ENCODE measurements around the gene BMP8B. TPM values are rescaled to one million over a fixed set of nuclear protein-coding genes. Genes with fewer than 3 reads are reported as not detected.
A peak's percentile ranks its signal among the peaks of the same experiment; 100 is the strongest.
"Not testable (repeated sequence)": the region's sequence is repeated elsewhere in the genome, so short reads cannot be mapped to it uniquely, and the experiment has no call there.

The BMP8B gene
- total RNA-seq, 1 donor from 2014 or later: 1.3 TPM

GRCh38 chr1:39781349-39781715, 7.3 kb downstream of the BMP8B start:
- no peak overlapping the region for H3K4me3 ChIP-seq (ENCODE audit: low read depth, low read length)
- no peak for FAIRE-seq
- DNase-seq (ENCODE audit: low read depth): no peak
- no peak for TF ChIP-seq CTCF (IDR thresholded peaks at IDR 0.05; ENCODE audit: insufficient read depth, low read length, severe bottlenecking)
- peaks cover 5% of the 10 kb centered on the region for H3K27me3 ChIP-seq (ENCODE audit: control insufficient read depth, insufficient read depth, low read length)
- H3K36me3 ChIP-seq (ENCODE audit: control insufficient read depth, insufficient read depth, low read length): no peaks in the 10 kb centered on the region

- DNase-seq (ENCODE audit: low read depth) (no peak), FAIRE-seq (no peak)
- Histone ChIP-seq H3K27me3 (ENCODE audit: control insufficient read depth, insufficient read depth, low read length) (peaks cover 5% of the 10 kb centered on the region), H3K36me3 (ENCODE audit: control insufficient read depth, insufficient read depth, low read length) (no peaks in the 10 kb centered on the region), H3K4me3 (ENCODE audit: low read depth, low read length) (no peak overlapping the region)
- no peak for TF ChIP-seq CTCF (IDR thresholded peaks at IDR 0.05; ENCODE audit: insufficient read depth, low read length, severe bottlenecking)
These were observed 8.8 kb downstream of the BMP8B start for GRCh38 chr1:39779821-39780220.

- no peak overlapping the region for H3K4me3 ChIP-seq (ENCODE audit: low read depth, low read length)
- no peak for TF ChIP-seq CTCF (IDR thresholded peaks at IDR 0.05; ENCODE audit: insufficient read depth, low read length, severe bottlenecking)
- DNase-seq (ENCODE audit: low read depth): no peak
- peaks cover 5% of the 10 kb centered on the region for H3K27me3 ChIP-seq (ENCODE audit: control insufficient read depth, insufficient read depth, low read length)
- FAIRE-seq: no peak
- no peaks in the 10 kb centered on the region for H3K36me3 ChIP-seq (ENCODE audit: control insufficient read depth, insufficient read depth, low read length)
These were observed 9.5 kb downstream of the BMP8B start for GRCh38 chr1:39779137-39779536.

GRCh38 chr1:39778463-39779099, 10.1 kb downstream of the BMP8B start:
- peak; percentile 50 for FAIRE-seq
- H3K4me3 ChIP-seq (ENCODE audit: low read depth, low read length); H3K27me3 ChIP-seq (ENCODE audit: control insufficient read depth, insufficient read depth, low read length); H3K36me3 ChIP-seq (ENCODE audit: control insufficient read depth, insufficient read depth, low read length); DNase-seq (ENCODE audit: low read depth): not testable (repeated sequence)

GRCh38 chr1:39777896-39778295, 10.8 kb downstream of the BMP8B start:
- FAIRE-seq: peak; percentile 28
- not testable (repeated sequence) for DNase-seq (ENCODE audit: low read depth)

GRCh38 chr1:39777306-39777705, 11.4 kb downstream of the BMP8B start:
- Histone ChIP-seq H3K4me3 (ENCODE audit: low read depth, low read length) (no peak overlapping the region), H3K36me3 (ENCODE audit: control insufficient read depth, insufficient read depth, low read length) (no peaks in the 10 kb centered on the region), H3K27me3 (ENCODE audit: control insufficient read depth, insufficient read depth, low read length) (peaks cover 5% of the 10 kb centered on the region)
- DNase-seq (ENCODE audit: low read depth) (peak; percentile 10), FAIRE-seq (peak; percentile 13)
- no peak for TF ChIP-seq CTCF (IDR thresholded peaks at IDR 0.05; ENCODE audit: insufficient read depth, low read length, severe bottlenecking)

More at GRCh38 chr1:39777896-39778295, 10.8 kb downstream of the BMP8B start:
- H3K4me3 ChIP-seq (ENCODE audit: low read depth, low read length); H3K36me3 ChIP-seq (ENCODE audit: control insufficient read depth, insufficient read depth, low read length); H3K27me3 ChIP-seq (ENCODE audit: control insufficient read depth, insufficient read depth, low read length): not testable (repeated sequence)

GRCh38 chr1:39776886-39777285, 11.8 kb downstream of the BMP8B start:
- TF ChIP-seq CTCF (IDR thresholded peaks at IDR 0.05; ENCODE audit: insufficient read depth, low read length, severe bottlenecking): no peak
- DNase-seq (ENCODE audit: low read depth): no peak
- H3K27me3 ChIP-seq (ENCODE audit: control insufficient read depth, insufficient read depth, low read length): peaks cover 5% of the 10 kb centered on the region
- no peaks in the 10 kb centered on the region for H3K36me3 ChIP-seq (ENCODE audit: control insufficient read depth, insufficient read depth, low read length)
- FAIRE-seq: no peak
- no peak overlapping the region for H3K4me3 ChIP-seq (ENCODE audit: low read depth, low read length)
